Measurements from ENCODE around the gene CABLES1. TPM values are rescaled to one million over a fixed set of nuclear protein-coding genes. Genes with fewer than 3 reads are reported as not detected.

The CABLES1 gene
- total and polyA plus RNA-seq, 2 of the 8 experiments (the other 6 are each of a cell fraction or from before 2014, with no cell fraction given), result 9.2 to 26.4 TPM

GRCh38 chr18:23280844-23281243 lies 145.6 kb downstream of the CABLES1 start:
- FAIRE-seq, result no peak
- WGBS, 2 experiments (ENCODE audit: extremely low coverage in 1 of 2, insufficient coverage in 1 of 2, insufficient read length in 1 of 2, insufficient replicate concordance in 2 of 2, low coverage in 1 of 2, low lambda C conversion rate in 2 of 2, missing lambda C conversion rate in 1 of 2), result 77% methylated on average over 5 of the region's 5 CpGs; no CpG with 5 or more reads in 1 of the 2 experiments
- POLR2A ChIA-PET (ENCODE audit: partially characterized antibody), result interaction anchor here (0.9 to 2.0 kb wide), 3 partner anchors 9 to 146 kb away, joined by 3 to 9 read pairs (median 7); no protein-coding TSS in a partner anchor

More at GRCh38 chr18:23280844-23281243, 145.6 kb downstream of the CABLES1 start:
- Histone ChIP-seq H3K9ac (replicated peaks in 1 of 4; ENCODE audit: extremely low read depth in 1 of 4, low read depth in 3 of 4, low read length in 3 of 4) (no peak overlapping the region), H3K4me1 (replicated peaks in 1 of 4; ENCODE audit: control insufficient read depth in 3 of 4, insufficient read depth in 4 of 4, low read length in 3 of 4) (peaks cover 9 to 26% (median 16%) of the 10 kb centered on the region in 4 experiments), H3K27me3 (replicated peaks in 1 of 4; ENCODE audit: control insufficient read depth in 3 of 4, extremely low read depth in 1 of 4, insufficient read depth in 3 of 4, low read length in 3 of 4) (no peaks in the 10 kb centered on the region), H3K56ac (replicated peaks; ENCODE audit: insufficient read length, low read depth, low read length) (no peak overlapping the region), H3K4ac (replicated peaks; ENCODE audit: insufficient read length, low read depth, low read length) (peak overlapping the region; percentile 41), H3K79me1 (ENCODE audit: low read depth, low read length) (no peaks in the 10 kb centered on the region), H3K4me3 (ENCODE audit: extremely low read depth in 1 of 4, insufficient read depth in 2 of 4, low read depth in 3 of 4, low read length in 4 of 4) (no peak overlapping the region), H2BK20ac (ENCODE audit: low read length) (no peak overlapping the region), H3K23ac (ENCODE audit: insufficient read length) (no peak overlapping the region), H3K36me3 (ENCODE audit: control insufficient read depth in 2 of 4, insufficient read depth in 4 of 4, low read length in 3 of 4) (peaks cover 0 to 3% (median 0%) of the 10 kb centered on the region in 4 experiments; a peak in 2 of 8 replicates), H4K8ac (ENCODE audit: extremely low read depth, insufficient read depth, low read length) (no peak overlapping the region), H3K79me2 (ENCODE audit: control insufficient read depth in 1 of 2, insufficient read depth in 2 of 2, low read length in 2 of 2) (no peaks in the 10 kb centered on the region), H2BK5ac (ENCODE audit: low read depth, low read length) (no peak overlapping the region; the same call in 1 of the 2 replicates), H3K27ac (ENCODE audit: low read depth, low read length) (no peak overlapping the region), H4K5ac (ENCODE audit: insufficient read length, low read depth, low read length) (no peak overlapping the region), H2BK12ac (ENCODE audit: low read depth, low read length) (0 out of 2 replicates have a peak overlapping the region, but pooled peaks have one; percentile 96), H3K4me2 (ENCODE audit: insufficient read depth in 1 of 2, low read depth in 2 of 2, low read length in 2 of 2) (no peak overlapping the region), H2AK5ac (ENCODE audit: low read depth, low read length) (0 out of 2 replicates have a peak overlapping the region, but pooled peaks have one; percentile 71), H3K23me2 (ENCODE audit: low read depth, low read length) (0 out of 2 replicates have a peak, but pooled peaks cover 2% of the 10 kb centered on the region), H3K14ac (ENCODE audit: insufficient read length) (no peak overlapping the region), H2BK120ac (replicated peaks; ENCODE audit: low read depth, low read length) (peak overlapping the region; percentile 51), H4K20me1 (replicated peaks in 1 of 2; ENCODE audit: control insufficient read depth in 1 of 2, insufficient read depth in 2 of 2, low read length in 2 of 2) (no peaks in the 10 kb centered on the region), H4K91ac (replicated peaks; ENCODE audit: insufficient read length, low read length) (peak overlapping the region; percentile 25), H2AFZ (ENCODE audit: low read length) (no peak overlapping the region), H3K9me3 (ENCODE audit: insufficient read depth in 2 of 2, low read depth in 1 of 2, low read length in 1 of 2) (peaks cover 11 to 16% of the 10 kb centered on the region in 2 experiments), H3K18ac (ENCODE audit: extremely low read depth, low read length) (peak overlapping the region; percentile 87), H2BK15ac (ENCODE audit: low read length) (no peak overlapping the region)
- DNase-seq (ENCODE audit: low read depth in 1 of 2, low spot score in 2 of 2), result no peak
- TF ChIP-seq CREB1 (IDR thresholded peaks at IDR 0.05) (no peak), SP4 (IDR thresholded peaks at IDR 0.05; ENCODE audit: low read length) (no peak), YY1 (IDR thresholded peaks at IDR 0.05; ENCODE audit: low read depth, low read length) (no peak), ATF2 (IDR thresholded peaks at IDR 0.05; ENCODE audit: low read length) (no peak)
- CTCF ChIA-PET (ENCODE audit: partially characterized antibody), result interaction anchor here (0.6 to 1.5 kb wide), 6 partner anchors 8 to 143 kb away, joined by 3 to 4 read pairs (median 3); no protein-coding TSS in a partner anchor
